ENCODE results near the gene FBN3.

Gene FBN3

DNA sequence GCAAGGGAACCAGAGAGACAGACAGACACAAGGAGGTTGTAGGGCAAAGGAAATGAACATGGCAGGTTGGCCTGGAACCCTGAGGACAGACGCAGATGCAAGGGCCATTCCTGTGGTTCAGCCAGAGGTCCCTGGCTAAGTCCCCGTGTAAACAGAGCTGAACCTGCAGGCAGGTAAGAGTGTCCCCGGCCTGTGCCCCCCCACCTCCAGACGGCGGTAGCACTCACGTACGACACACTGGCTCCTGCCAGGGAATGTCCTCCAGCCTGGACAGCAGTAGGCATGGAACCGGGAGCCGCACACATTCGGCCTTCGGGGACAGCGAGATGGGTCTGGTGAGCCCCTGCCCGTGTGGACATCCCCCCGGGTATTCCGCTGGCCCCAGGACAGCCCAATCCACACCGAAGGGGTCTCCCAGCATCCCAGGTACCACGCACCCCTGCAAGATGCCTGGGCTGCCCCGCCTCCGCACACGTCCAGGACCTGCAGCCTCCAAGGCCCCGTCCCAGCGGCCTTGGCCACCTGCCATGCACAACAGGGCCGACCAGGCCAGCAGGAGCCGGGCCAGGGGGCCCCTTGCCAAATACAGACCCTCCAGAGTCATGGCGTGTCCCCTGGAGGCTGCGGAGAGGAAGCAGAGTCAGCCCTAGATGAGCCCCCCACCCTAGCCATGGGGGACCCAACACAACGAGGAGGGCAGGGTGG lies 2.4 kb downstream of the FBN3 start:
- TF ChIP-seq CREB1 (IDR thresholded peaks at IDR 0.05; ENCODE audit: low read depth) (no peak), NFIC (IDR thresholded peaks at IDR 0.05) (peak; percentile 17; the same call in 1 of the 2 replicates)

GRCh38 chr19:8144273-8144995 lies 5.0 kb downstream of the FBN3 start:
- no peak for TF ChIP-seq CEBPB (IDR thresholded peaks at IDR 0.05)
- TF ChIP-seq REST (IDR thresholded peaks at IDR 0.05; ENCODE audit: low read depth), result no peak
- no peak for TF ChIP-seq YY1 (IDR thresholded peaks at IDR 0.05; ENCODE audit: low read depth)
- TF ChIP-seq USF1 (IDR thresholded peaks at IDR 0.05), result no peak

DNA sequence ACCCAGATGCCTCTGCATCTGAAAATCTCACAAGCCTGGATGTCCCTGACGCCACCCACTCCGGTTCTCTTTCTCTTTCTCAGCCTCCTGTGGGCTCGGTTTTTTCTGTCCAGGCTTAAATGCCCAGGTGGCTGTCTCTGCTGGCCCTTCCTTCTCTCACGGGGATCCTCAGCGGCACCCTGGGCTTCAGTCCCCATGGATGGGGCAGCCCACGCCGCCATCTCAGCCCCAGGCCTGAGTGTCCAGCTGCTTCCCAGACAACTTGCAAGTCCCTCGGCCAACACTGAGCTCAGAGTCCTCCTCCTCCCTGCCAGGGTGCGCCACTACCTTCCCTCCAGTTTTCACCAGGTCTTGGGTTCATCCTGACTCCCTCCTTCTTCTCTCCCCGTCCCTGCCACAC lies 6.4 kb downstream of the FBN3 start:
- TF ChIP-seq FOXM1 (IDR thresholded peaks at IDR 0.05; ENCODE audit: borderline replicate concordance, low read depth), result no peak

DNA sequence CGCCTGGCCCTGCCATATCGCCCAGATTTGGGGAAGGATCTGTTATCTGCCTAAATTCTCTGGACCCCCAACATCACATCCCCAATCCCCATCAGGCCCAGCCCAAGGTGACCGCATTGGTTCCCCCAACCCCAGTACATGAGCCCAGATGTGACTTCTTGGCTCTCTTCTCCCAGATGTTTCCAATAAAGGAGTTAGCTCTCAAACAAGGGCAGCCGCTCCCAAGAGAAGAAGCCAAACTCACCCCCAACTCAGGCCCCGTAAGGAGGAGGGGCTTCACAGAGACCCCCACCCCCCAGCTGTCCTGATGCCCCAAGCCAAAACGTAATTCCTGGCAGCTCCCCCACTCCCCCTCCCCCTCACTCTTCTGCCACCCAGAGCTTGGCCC lies 6.9 kb downstream of the FBN3 start:
- TF ChIP-seq NFIC (IDR thresholded peaks at IDR 0.05) (peak; percentile 18; the same call in 1 of the 2 replicates), EP300 (IDR thresholded peaks at IDR 0.05; ENCODE audit: borderline replicate concordance) (no peak), CREB1 (IDR thresholded peaks at IDR 0.05; ENCODE audit: low read depth) (no peak), TEAD4 (IDR thresholded peaks at IDR 0.05) (no peak), FOXM1 (IDR thresholded peaks at IDR 0.05; ENCODE audit: borderline replicate concordance, low read depth) (no peak), TCF12 (IDR thresholded peaks at IDR 0.05; ENCODE audit: low read depth) (no peak)

DNA sequence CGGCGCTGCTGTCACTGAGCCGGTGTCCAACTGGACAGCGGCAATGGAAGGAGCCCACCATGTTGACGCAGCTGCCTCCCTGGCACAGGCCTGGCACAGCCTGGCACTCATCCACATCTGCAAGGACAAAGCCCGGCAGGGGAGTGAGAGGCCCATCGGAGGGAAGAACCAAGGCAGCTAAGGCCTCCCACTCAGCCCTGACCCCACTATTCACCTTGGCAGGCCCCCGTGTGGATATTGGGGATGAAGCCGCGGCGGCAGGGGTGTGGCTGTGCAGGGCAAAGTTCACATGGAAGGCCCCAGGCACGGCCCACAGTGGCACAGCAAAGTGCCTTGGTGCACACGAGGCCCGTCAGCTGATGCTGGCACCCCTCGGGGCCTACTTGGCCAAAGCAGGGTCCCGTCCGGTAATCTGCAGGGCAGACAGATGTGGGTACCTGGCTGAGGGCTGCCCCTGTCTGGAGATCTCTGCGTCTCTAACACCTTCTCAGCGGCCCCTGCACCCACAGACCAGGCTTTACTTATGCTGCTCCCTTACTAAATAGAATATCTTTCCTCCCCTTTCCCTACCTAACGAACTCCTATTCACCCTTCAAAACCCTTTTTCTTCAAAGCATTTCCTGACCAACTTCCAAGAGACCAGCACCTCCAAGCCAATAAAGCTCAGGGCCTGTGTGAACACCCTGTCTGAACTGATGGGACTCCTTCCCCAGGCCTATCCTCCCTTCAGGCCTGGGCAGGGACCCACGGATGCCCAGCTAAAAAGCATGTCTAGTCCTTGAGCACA lies 7.5 kb downstream of the FBN3 start:
- TF ChIP-seq RAD21 (IDR thresholded peaks at IDR 0.05; ENCODE audit: low read depth), result no peak
- TF ChIP-seq FOXM1 (IDR thresholded peaks at IDR 0.05; ENCODE audit: borderline replicate concordance, low read depth), result no peak

GRCh38 chr19:8138201-8138600 lies 11.2 kb downstream of the FBN3 start:
- TF ChIP-seq ZBTB7A (IDR thresholded peaks at IDR 0.05; ENCODE audit: low read depth) (no peak), TEAD4 (IDR thresholded peaks at IDR 0.05) (no peak), FOXM1 (IDR thresholded peaks at IDR 0.05; ENCODE audit: borderline replicate concordance, low read depth) (no peak), EP300 (IDR thresholded peaks at IDR 0.05; ENCODE audit: borderline replicate concordance) (no peak), CREB1 (IDR thresholded peaks at IDR 0.05; ENCODE audit: low read depth) (no peak), CEBPB (IDR thresholded peaks at IDR 0.05) (no peak), TAF1 (IDR thresholded peaks at IDR 0.05; ENCODE audit: low read depth) (no peak)

- TF ChIP-seq ZBTB7A (IDR thresholded peaks at IDR 0.05; ENCODE audit: low read depth) (no peak), CREB1 (IDR thresholded peaks at IDR 0.05; ENCODE audit: low read depth) (no peak), USF1 (IDR thresholded peaks at IDR 0.05) (no peak), TCF12 (IDR thresholded peaks at IDR 0.05; ENCODE audit: low read depth) (no peak), TEAD4 (IDR thresholded peaks at IDR 0.05) (no peak), FOXM1 (IDR thresholded peaks at IDR 0.05; ENCODE audit: borderline replicate concordance, low read depth) (no peak), TAF1 (IDR thresholded peaks at IDR 0.05; ENCODE audit: low read depth) (no peak), RAD21 (IDR thresholded peaks at IDR 0.05; ENCODE audit: low read depth) (no peak), REST (IDR thresholded peaks at IDR 0.05; ENCODE audit: low read depth) (no peak), EGR1 (IDR thresholded peaks at IDR 0.05) (no peak), NFIC (IDR thresholded peaks at IDR 0.05) (no peak), EP300 (IDR thresholded peaks at IDR 0.05; ENCODE audit: borderline replicate concordance) (no peak), YY1 (IDR thresholded peaks at IDR 0.05; ENCODE audit: low read depth) (no peak)
- TF ChIP-seq, protein P1, sequence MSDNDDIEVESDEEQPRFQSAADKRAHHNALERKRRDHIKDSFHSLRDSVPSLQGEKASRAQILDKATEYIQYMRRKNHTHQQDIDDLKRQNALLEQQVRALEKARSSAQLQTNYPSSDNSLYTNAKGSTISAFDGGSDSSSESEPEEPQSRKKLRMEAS (IDR thresholded peaks at IDR 0.05), result no peak
Measured at GRCh38 chr19:8137425-8137824, 12.0 kb downstream of the FBN3 start.
